Placental epithelial cell (primary cell): Measurements from ENCODE around the gene CNDP2. TPM values are rescaled to one million over a fixed set of nuclear protein-coding genes. Genes with fewer than 3 reads are reported as not detected.

Source experiments
- total RNA-seq: library from RNA; depleted of rRNA; stranded (reverse); fragments of >200 nt; gene quantifications from 2 replicates; pipeline ENCODE4 v1.2.3, GENCODE V29; 2012

Gene CNDP2
- 69.5 and 135 TPM in 2 replicates for total RNA-seq

GRCh38 chr18:74495581-74496507 is at the start of gene CNDP2:
Gene CNDP2, plus strand, starts transcription at chr18:74496363. Its CDS starts 3,611 bp downstream, at chr18:74499974.

GRCh38 chr18:74457043-74457724 is 39.0 kb upstream of the CNDP2 start, which contains the start of gene DIPK1C:
Gene DIPK1C, minus strand, starts transcription at chr18:74457308. Its CDS starts 49 bp downstream, at chr18:74457259.

GRCh38 chr18:74534150-74534969 is 38.2 kb downstream of the CNDP2 start, which contains the start of gene CNDP1:
Gene CNDP1, plus strand, starts transcription at chr18:74534500. Its CDS starts 168 bp downstream, at chr18:74534668.

Other genes starting within 250 kb of the CNDP2 start
- gene CYB5A, start 204.4 kb upstream of the CNDP2 start, total RNA-seq: 1.2 and 2.7 TPM in 2 replicates
- not detected in 2 replicates for gene C18orf63, start 180.5 kb upstream of the CNDP2 start, total RNA-seq
- gene DIPK1C, start 39.1 kb upstream of the CNDP2 start, total RNA-seq: not detected in 2 replicates
- not detected in 2 replicates for gene CNDP1, start 38.1 kb downstream of the CNDP2 start, total RNA-seq
- 17.9 and 20.4 TPM in 2 replicates for gene ZNF407, start 101.5 kb downstream of the CNDP2 start, total RNA-seq